Immature natural killer cell (primary cell): ENCODE results near the gene ADD2. TPM values are rescaled to one million over a fixed set of nuclear protein-coding genes. Genes with fewer than 3 reads are reported as not detected.

Experiments used
- DNase-seq, 3 donors: peaks; one replicate each; pipeline ENCODE4 v3.0.0; 2022; ENCODE audit warnings: mixed read lengths in 1 of 3
- H3K27ac Mint-ChIP-seq, 6 donors: one replicate each; pipeline ENCODE4 v1.8.0; 2020; ENCODE audit warnings: mixed read lengths in 6 of 6, mild to moderate bottlenecking in 5 of 6, inconsistent platforms in 4 of 6, moderate library complexity in 3 of 6
- H3K27me3 Mint-ChIP-seq, 3 donors: one replicate each; pipeline ENCODE4 v1.8.0; 2020 to 2021; ENCODE audit warnings: low read depth in 3 of 3, mild to moderate bottlenecking in 3 of 3, mixed read lengths in 3 of 3, moderate library complexity in 3 of 3, inconsistent platforms in 1 of 3
- H3K36me3 Mint-ChIP-seq, 3 donors: one replicate each; pipeline ENCODE4 v1.8.0; 2020; ENCODE audit warnings: mixed read lengths in 3 of 3, inconsistent platforms in 2 of 3, mild to moderate bottlenecking in 2 of 3
- H3K4me1 Mint-ChIP-seq, 2 donors: one replicate each; pipeline ENCODE4 v1.8.0; 2020; ENCODE audit warnings: inconsistent platforms in 2 of 2, mild to moderate bottlenecking in 2 of 2, mixed read lengths in 2 of 2, moderate library complexity in 1 of 2
- H3K4me3 Mint-ChIP-seq, 5 donors: one replicate each; pipeline ENCODE4 v1.8.0; 2020; ENCODE audit warnings: mild to moderate bottlenecking in 5 of 5, mixed read lengths in 5 of 5, inconsistent platforms in 3 of 5, moderate library complexity in 3 of 5
- H3K9me3 Mint-ChIP-seq, 6 donors: one replicate each; pipeline ENCODE4 v1.8.0; 2020; ENCODE audit warnings: mild to moderate bottlenecking in 6 of 6, mixed read lengths in 6 of 6, inconsistent platforms in 4 of 6, moderate library complexity in 3 of 6
- polyA plus RNA-seq, 3 donors: library from polyadenylated mRNA; unstranded; fragments of 300-500 nt; fragmentation: Illumina TruSeq; gene quantifications; one replicate each; pipeline ENCODE4 v1.2.3, GENCODE V29; 2021

ADD2 gene
- polyA plus RNA-seq, 3 donors from 2014 or later = not detected

DNA sequence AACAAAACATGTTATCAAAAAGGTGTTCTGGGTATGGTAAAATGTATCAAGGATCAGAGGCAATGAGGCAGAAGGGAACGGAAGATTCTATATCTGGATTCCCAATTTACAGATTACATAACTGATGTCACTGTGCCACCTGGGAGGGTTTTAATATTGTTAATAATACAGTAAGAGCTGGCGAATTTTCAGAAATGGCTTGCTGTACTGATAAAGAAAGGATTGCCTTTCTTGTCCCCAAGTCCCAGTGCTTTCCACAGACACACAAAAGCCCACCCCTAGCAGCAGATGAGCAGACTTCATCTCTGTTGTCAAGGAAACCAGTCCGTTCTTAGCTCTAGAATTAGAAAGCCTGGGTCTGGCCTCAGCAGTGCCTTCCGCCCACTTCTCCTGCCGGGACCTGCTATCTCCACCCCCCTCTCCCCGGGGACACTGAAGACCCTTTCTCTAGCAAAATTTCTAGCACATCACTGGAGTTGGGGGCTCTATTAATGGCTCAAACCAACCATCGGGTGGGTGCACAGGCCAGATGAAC is 34.3 kb downstream of the ADD2 start:
- Mint-ChIP-seq H3K4me3 (no peak overlapping the region), H3K36me3 (no peaks in the 10 kb centered on the region), H3K4me1 (no peaks in the 10 kb centered on the region), H3K9me3 (no peaks in the 10 kb centered on the region), H3K27me3 (peaks cover under 1 to 16% (median 2%) of the 10 kb centered on the region in 3 donors), H3K27ac (no peak overlapping the region)
- DNase-seq = no peak

GRCh38 chr2:70732766-70733645 is 35.0 kb downstream of the ADD2 start:
- Mint-ChIP-seq H3K36me3 (no peaks in the 10 kb centered on the region), H3K4me3 (no peak overlapping the region), H3K27me3 (peaks cover 2 to 15% (median 3%) of the 10 kb centered on the region in 3 donors), H3K4me1 (no peaks in the 10 kb centered on the region), H3K27ac (no peak overlapping the region), H3K9me3 (no peaks in the 10 kb centered on the region)
- DNase-seq = no peak

GRCh38 chr2:70730730-70731129 is 37.3 kb downstream of the ADD2 start:
- DNase-seq = no peak
- Mint-ChIP-seq H3K27me3 (peaks cover 4 to 9% (median 6%) of the 10 kb centered on the region in 3 donors), H3K4me1 (no peaks in the 10 kb centered on the region), H3K4me3 (no peak overlapping the region), H3K36me3 (no peaks in the 10 kb centered on the region), H3K9me3 (no peaks in the 10 kb centered on the region), H3K27ac (no peak overlapping the region)

GRCh38 chr2:70729647-70730046 is 38.4 kb downstream of the ADD2 start:
- Mint-ChIP-seq H3K4me3 (no peak overlapping the region), H3K36me3 (no peaks in the 10 kb centered on the region), H3K27me3 (peaks cover 4 to 7% (median 6%) of the 10 kb centered on the region in 3 donors), H3K27ac (no peak overlapping the region), H3K9me3 (no peaks in the 10 kb centered on the region), H3K4me1 (no peaks in the 10 kb centered on the region)
- DNase-seq = no peak

DNA sequence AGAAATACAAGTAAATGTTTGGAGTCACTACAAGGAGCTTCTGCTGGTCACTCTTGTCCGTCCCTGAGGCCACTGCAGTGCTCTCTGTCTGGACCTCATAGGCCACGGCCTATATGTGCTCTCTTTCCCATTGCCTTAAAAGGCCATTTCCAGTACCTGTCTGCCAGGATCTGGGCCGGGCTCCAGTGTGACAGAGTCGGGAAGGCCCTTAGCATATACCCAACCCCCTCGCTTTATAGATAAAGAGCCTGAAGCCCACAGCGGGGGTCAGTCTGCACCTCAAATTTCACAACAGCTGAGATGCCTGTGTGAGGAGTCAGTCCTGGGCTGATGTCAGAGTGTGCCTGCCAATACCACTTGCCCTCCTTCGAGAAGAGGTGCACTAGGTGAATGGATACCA is 39.9 kb downstream of the ADD2 start:
- DNase-seq = no peak
- no peaks in the 10 kb centered on the region for H3K9me3 Mint-ChIP-seq
- H3K36me3 Mint-ChIP-seq = no peaks in the 10 kb centered on the region
- H3K27ac Mint-ChIP-seq = no peak overlapping the region
- no peak overlapping the region for H3K4me3 Mint-ChIP-seq
- no peaks in the 10 kb centered on the region for H3K4me1 Mint-ChIP-seq
- H3K27me3 Mint-ChIP-seq = peaks cover 3 to 6% (median 4%) of the 10 kb centered on the region in 3 donors

DNA sequence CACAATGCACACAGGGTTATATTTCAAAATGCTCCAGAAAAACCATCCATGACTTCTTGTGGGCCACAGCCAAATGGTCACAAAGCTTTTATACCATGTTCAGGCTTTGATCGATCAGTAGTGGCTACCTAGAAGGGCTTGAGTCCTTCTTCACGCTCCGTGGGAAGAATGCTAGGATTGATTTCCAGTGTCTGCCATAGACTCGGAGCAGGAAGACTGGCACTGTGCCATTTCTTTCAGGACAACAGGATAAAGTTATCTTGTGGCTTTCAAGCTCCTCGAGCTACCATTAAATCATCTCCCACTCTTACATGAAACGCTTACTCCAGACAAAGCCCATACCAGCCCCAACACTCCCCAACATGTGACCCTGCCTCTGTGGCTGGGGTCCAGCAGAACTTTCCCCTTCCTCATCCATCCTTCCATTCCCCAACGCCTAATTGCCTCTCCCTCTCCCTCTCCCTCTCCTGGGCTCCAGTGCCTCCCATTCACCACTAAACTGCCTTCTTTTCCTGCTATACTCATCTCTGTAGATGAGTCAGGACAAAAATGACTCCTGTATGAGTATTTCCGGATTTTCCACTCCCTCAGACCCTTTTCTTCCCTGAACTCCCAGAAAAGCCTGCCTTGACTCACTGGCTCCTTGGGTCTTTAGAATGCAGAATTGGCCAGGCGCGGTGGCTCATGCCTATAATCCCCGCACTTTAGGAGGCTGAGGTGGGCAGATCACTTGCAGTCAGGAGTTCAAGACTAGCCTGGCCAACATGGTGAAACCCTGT is 40.9 kb downstream of the ADD2 start:
- no peaks in the 10 kb centered on the region for H3K4me1 Mint-ChIP-seq
- no peaks in the 10 kb centered on the region for H3K9me3 Mint-ChIP-seq
- H3K36me3 Mint-ChIP-seq = no peaks in the 10 kb centered on the region
- H3K27ac Mint-ChIP-seq = no peak overlapping the region
- DNase-seq = no peak
- H3K27me3 Mint-ChIP-seq = peaks cover 3 to 6% (median 4%) of the 10 kb centered on the region in 3 donors
- no peak overlapping the region for H3K4me3 Mint-ChIP-seq

- no peak for DNase-seq
- Mint-ChIP-seq H3K4me1 (no peaks in the 10 kb centered on the region), H3K9me3 (no peaks in the 10 kb centered on the region), H3K36me3 (no peaks in the 10 kb centered on the region), H3K27ac (no peak overlapping the region), H3K27me3 (peaks cover 0 to 6% (median 4%) of the 10 kb centered on the region in 3 donors), H3K4me3 (no peak overlapping the region)
Observed at GRCh38 chr2:70725505-70725904, 42.5 kb downstream of the ADD2 start.

- Mint-ChIP-seq H3K27ac (no peak overlapping the region), H3K27me3 (peaks cover 2 to 6% (median 2%) of the 10 kb centered on the region in 3 donors), H3K4me3 (no peak overlapping the region), H3K4me1 (no peaks in the 10 kb centered on the region), H3K36me3 (no peaks in the 10 kb centered on the region), H3K9me3 (no peaks in the 10 kb centered on the region)
- no peak for DNase-seq
Observed at GRCh38 chr2:70724366-70724765, 43.6 kb downstream of the ADD2 start.

DNA sequence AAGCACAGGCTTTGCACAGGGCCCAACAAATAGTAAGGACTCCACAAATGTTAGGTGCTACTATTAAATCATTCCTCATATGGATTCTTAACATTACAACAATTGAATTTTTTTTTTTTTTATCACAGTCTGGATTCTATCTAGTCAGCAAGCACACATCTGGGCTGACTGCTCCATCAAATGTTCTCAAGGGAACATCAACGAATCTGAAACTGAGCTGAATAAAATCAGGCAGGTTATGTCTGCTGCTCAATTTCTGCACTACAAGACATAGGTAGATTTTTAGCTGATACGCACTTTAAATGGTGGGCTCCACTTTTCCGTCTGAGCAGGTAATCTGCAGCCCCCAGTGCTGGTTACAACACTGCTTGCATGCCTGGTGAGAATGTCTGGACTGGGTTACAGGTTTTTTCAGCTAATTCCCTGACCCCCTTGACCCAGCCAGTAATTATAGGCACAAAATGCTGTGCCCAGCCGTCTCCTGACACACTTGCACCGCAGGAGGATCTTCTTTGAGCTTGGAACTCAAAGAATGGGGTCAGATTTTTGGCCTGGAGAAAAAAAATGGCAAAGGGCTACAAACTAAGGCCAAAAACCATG is 44.6 kb downstream of the ADD2 start:
- H3K27ac Mint-ChIP-seq = no peak overlapping the region
- H3K4me1 Mint-ChIP-seq = no peaks in the 10 kb centered on the region
- DNase-seq = no peak
- no peak overlapping the region for H3K4me3 Mint-ChIP-seq
- no peaks in the 10 kb centered on the region for H3K36me3 Mint-ChIP-seq
- H3K9me3 Mint-ChIP-seq = no peaks in the 10 kb centered on the region
- H3K27me3 Mint-ChIP-seq = peaks cover 2 to 4% (median 3%) of the 10 kb centered on the region in 3 donors

- peaks cover 1 to 7% (median 6%) of the 10 kb centered on the region in 3 donors for H3K27me3 Mint-ChIP-seq
- no peaks in the 10 kb centered on the region for H3K9me3 Mint-ChIP-seq
- no peaks in the 10 kb centered on the region for H3K36me3 Mint-ChIP-seq
- no peak overlapping the region for H3K27ac Mint-ChIP-seq
- DNase-seq = no peak
- H3K4me3 Mint-ChIP-seq = no peak overlapping the region
- H3K4me1 Mint-ChIP-seq = no peaks in the 10 kb centered on the region
Observed at GRCh38 chr2:70720124-70720523, 47.9 kb downstream of the ADD2 start.

GRCh38 chr2:70719231-70719630 is 48.8 kb downstream of the ADD2 start:
- no peak for DNase-seq
- Mint-ChIP-seq H3K36me3 (no peaks in the 10 kb centered on the region), H3K4me3 (no peak overlapping the region), H3K27me3 (peaks cover 5 to 10% (median 6%) of the 10 kb centered on the region in 3 donors), H3K4me1 (no peaks in the 10 kb centered on the region), H3K9me3 (no peaks in the 10 kb centered on the region), H3K27ac (no peak overlapping the region)

DNA sequence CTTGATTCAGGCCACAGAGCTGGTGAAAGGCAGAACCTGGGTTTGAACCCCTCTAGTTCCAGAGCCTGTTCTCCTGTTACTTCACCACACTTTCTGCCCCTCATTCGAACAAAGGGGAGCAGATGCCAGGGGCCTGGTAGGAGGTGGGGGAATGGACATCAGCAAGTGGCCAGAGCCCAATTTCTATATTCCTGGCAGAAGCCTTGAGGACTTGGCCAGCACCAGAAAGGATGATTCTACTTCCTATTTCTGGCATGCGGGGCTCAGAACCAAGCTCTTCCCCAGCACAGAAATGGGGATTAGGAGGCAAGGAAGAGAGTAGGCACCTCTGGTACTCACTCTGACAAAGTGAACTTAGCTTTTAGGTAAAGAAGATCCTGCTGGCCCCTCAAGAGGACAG is 49.3 kb downstream of the ADD2 start:
- no peaks in the 10 kb centered on the region for H3K36me3 Mint-ChIP-seq
- no peak overlapping the region for H3K4me3 Mint-ChIP-seq
- no peaks in the 10 kb centered on the region for H3K4me1 Mint-ChIP-seq
- peaks cover 5 to 10% (median 6%) of the 10 kb centered on the region in 3 donors for H3K27me3 Mint-ChIP-seq
- H3K9me3 Mint-ChIP-seq = no peaks in the 10 kb centered on the region
- H3K27ac Mint-ChIP-seq = no peak overlapping the region
- DNase-seq = no peak

DNA sequence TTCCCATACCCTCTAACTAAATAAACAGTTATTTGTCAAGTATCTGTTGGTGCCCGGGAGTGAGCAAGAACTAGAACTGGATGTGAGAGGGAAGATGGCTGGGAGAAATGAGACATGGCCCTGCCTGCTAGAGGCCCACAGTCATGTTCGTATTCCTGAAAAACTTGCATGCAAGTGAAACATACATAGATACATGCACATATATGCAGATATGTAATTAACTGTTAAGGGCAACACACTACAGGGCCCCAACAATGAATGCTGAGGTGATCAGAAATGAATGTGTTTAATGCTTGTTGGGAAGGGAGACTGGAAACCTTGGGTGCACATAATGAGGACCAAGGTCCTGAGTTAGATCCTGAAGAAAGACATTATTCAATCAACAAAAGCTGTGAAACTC is 49.8 kb downstream of the ADD2 start:
- Mint-ChIP-seq H3K27ac (no peak overlapping the region), H3K4me1 (no peaks in the 10 kb centered on the region), H3K36me3 (no peaks in the 10 kb centered on the region), H3K9me3 (no peaks in the 10 kb centered on the region), H3K4me3 (no peak overlapping the region), H3K27me3 (peaks cover 5 to 10% (median 6%) of the 10 kb centered on the region in 3 donors)
- no peak for DNase-seq
